Adrenal gland (tissue), 5 donors: ENCODE data around the gene CBX4.

Experiments used
- CTCF ChIP-seq, 6 experiments: fragments of 450-650 bp in 4 of 6; fragments of 200-600 bp in 2 of 6; sonication (generic) in 1 of 6; IDR thresholded peaks; 1 replicate in 5 of 6; 2 replicates in 1 of 6; pipeline versions ENCODE4 v1.5.1 to v1.8.0; 2016 to 2021; ENCODE audit warnings: antibody characterized with exemption in 6 of 6, mild to moderate bottlenecking in 2 of 6, moderate library complexity in 1 of 6
- POLR2A ChIP-seq, 2 donors: fragments of 450-650 bp; IDR thresholded peaks; one replicate each; pipeline ENCODE4 v1.6.1; 2017; ENCODE audit warnings: antibody characterized with exemption in 2 of 2, mild to moderate bottlenecking in 2 of 2, moderate library complexity in 1 of 2
- donor health status: DM: no; HTN: no; CAD: no.

- TF ChIP-seq CTCF (IDR thresholded peaks at IDR 0.05) (no peak), POLR2A (IDR thresholded peaks at IDR 0.05) (no peak)
These were observed 25.5 kb upstream of the CBX4 start for GRCh38 chr17:79864617-79865250.
